Progenitor cell of endocrine pancreas (in vitro differentiated cells): Measurements from ENCODE around the gene CLDN7. TPM values are rescaled to one million over a fixed set of nuclear protein-coding genes. Genes with fewer than 3 reads are reported as not detected.

Experiments
- DNase-seq: peaks from one replicate; pipeline ENCODE4 v3.0.0; 2021; ENCODE audit warnings: low spot score; ENCODE audit not compliant: unreplicated experiment
- H3K27ac Mint-ChIP-seq: 2 replicates; pipeline ENCODE4 v1.8.0; 2021; ENCODE audit warnings: mild to moderate bottlenecking, moderate library complexity, mixed read lengths
- H3K27me3 Mint-ChIP-seq: 2 replicates; pipeline ENCODE4 v1.8.0; 2021; ENCODE audit warnings: mixed read lengths
- H3K36me3 Mint-ChIP-seq: 2 replicates; pipeline ENCODE4 v1.8.0; 2022; ENCODE audit warnings: mixed read lengths; ENCODE audit not compliant: insufficient read depth
- H3K4me1 Mint-ChIP-seq: 2 replicates; pipeline ENCODE4 v1.8.0; 2021; ENCODE audit warnings: low read depth, mixed read lengths
- H3K4me3 Mint-ChIP-seq: 2 replicates; pipeline ENCODE4 v1.8.0; 2021; ENCODE audit warnings: low read depth, mild to moderate bottlenecking, moderate library complexity, mixed read lengths
- H3K9me3 Mint-ChIP-seq: 2 replicates; pipeline ENCODE4 v1.8.0; 2021; ENCODE audit warnings: low read depth, mixed read lengths
- CTCF ChIP-seq: fragments of 200-600 bp; sonication (generic); IDR thresholded peaks from one replicate; pipeline ENCODE4 v1.5.0; 2021; ENCODE audit warnings: antibody characterized with exemption, mild to moderate bottlenecking; ENCODE audit not compliant: unreplicated experiment
- total RNA-seq: library from RNA; stranded (reverse); gene quantifications from 2 replicates; pipeline ENCODE4 v1.2.1, GENCODE V29; 2021

Gene CLDN7
- total RNA-seq, 1 donor from 2014 or later: 137 TPM

- peak; percentile 65 for DNase-seq
- Mint-ChIP-seq H3K4me1 (peaks cover 25% of the 10 kb centered on the region), H3K9me3 (no peaks in the 10 kb centered on the region), H3K4me3 (peak within 1 kb of the TSS; percentile 97), H3K27me3 (no peaks in the 10 kb centered on the region), H3K36me3 (peaks cover 8% of the 10 kb centered on the region), H3K27ac (peak within 1 kb of the TSS; percentile 100)
- no peak for TF ChIP-seq CTCF
Measured at GRCh38 chr17:7251661-7252175, 10.6 kb downstream of the CLDN7 start, which contains the start of gene CTDNEP1. CTDNEP1 (minus strand) TSS chr17:7251734; CDS start chr17:7251296, 438 bp downstream.

- peaks cover 25% of the 10 kb centered on the region for H3K4me1 Mint-ChIP-seq
- H3K36me3 Mint-ChIP-seq: peaks cover 11% of the 10 kb centered on the region
- H3K27ac Mint-ChIP-seq: peak overlapping the region; percentile 95
- no peak for TF ChIP-seq CTCF
- H3K4me3 Mint-ChIP-seq: peak overlapping the region; percentile 97
- no peaks in the 10 kb centered on the region for H3K9me3 Mint-ChIP-seq
- no peaks in the 10 kb centered on the region for H3K27me3 Mint-ChIP-seq
- DNase-seq: no peak
Measured at GRCh38 chr17:7250695-7251627, 11.3 kb downstream of the CLDN7 start.

GRCh38 chr17:7249830-7250229 is 12.4 kb downstream of the CLDN7 start:
- no peaks in the 10 kb centered on the region for H3K27me3 Mint-ChIP-seq
- H3K4me3 Mint-ChIP-seq: peak overlapping the region; percentile 96
- no peak for DNase-seq
- peaks cover 25% of the 10 kb centered on the region for H3K4me1 Mint-ChIP-seq
- H3K36me3 Mint-ChIP-seq: peaks cover 13% of the 10 kb centered on the region
- H3K27ac Mint-ChIP-seq: no peak overlapping the region
- no peak for TF ChIP-seq CTCF
- no peaks in the 10 kb centered on the region for H3K9me3 Mint-ChIP-seq

GRCh38 chr17:7249214-7249613 is 13.1 kb downstream of the CLDN7 start:
- DNase-seq: no peak
- H3K27ac Mint-ChIP-seq: peak overlapping the region; percentile 86
- H3K4me3 Mint-ChIP-seq: peak overlapping the region; percentile 61
- no peak for TF ChIP-seq CTCF
- H3K36me3 Mint-ChIP-seq: peaks cover 12% of the 10 kb centered on the region
- H3K9me3 Mint-ChIP-seq: no peaks in the 10 kb centered on the region
- H3K4me1 Mint-ChIP-seq: peaks cover 25% of the 10 kb centered on the region
- H3K27me3 Mint-ChIP-seq: no peaks in the 10 kb centered on the region

GRCh38 chr17:7248796-7249195 is 13.5 kb downstream of the CLDN7 start:
- Mint-ChIP-seq H3K27ac (peak overlapping the region; percentile 86), H3K27me3 (no peaks in the 10 kb centered on the region), H3K4me1 (peaks cover 24% of the 10 kb centered on the region), H3K36me3 (peaks cover 13% of the 10 kb centered on the region), H3K9me3 (no peaks in the 10 kb centered on the region), H3K4me3 (no peak overlapping the region)
- no peak for DNase-seq
- TF ChIP-seq CTCF: no peak
